GM23338 (cell line): ENCODE data around the gene ZNF214. TPM values are rescaled to one million over a fixed set of nuclear protein-coding genes. Genes with fewer than 3 reads are reported as not detected.

Experiments used
- ATAC-seq: fragments of 200-7000 bp; cut with Tn5 transposase; 3 replicates; pipeline ENCODE4 v1.9.1; 2020
- DNase-seq: peaks from one replicate; pipeline ENCODE4 v3.0.0-alpha.2; 2015; ENCODE audit warnings: low spot score
- H2AFZ ChIP-seq: fragments of 200-600 bp; sonication (generic); 2 replicates; pipeline ENCODE4 v1.8.0; 2016; ENCODE audit warnings: antibody characterized with exemption, mild to moderate bottlenecking, moderate library complexity
- H3F3A ChIP-seq: fragments of 200-600 bp; sonication (generic); replicated peaks from 2 replicates; pipeline ENCODE4 v1.8.0; 2017; ENCODE audit warnings: antibody characterized with exemption, mixed run types, low read depth
- H3K27ac ChIP-seq: fragments of 200-600 bp; sonication (generic); 2 replicates; pipeline ENCODE4 v1.6.1; 2016; ENCODE audit warnings: low read depth
- H3K27me3 ChIP-seq: fragments of 200-600 bp; sonication (generic); 2 replicates; pipeline ENCODE4 v1.8.0; 2016; ENCODE audit warnings: mild to moderate bottlenecking, mixed run types, moderate library complexity; ENCODE audit not compliant: insufficient read depth
- H3K36me3 ChIP-seq: fragments of 200-600 bp; sonication (generic); 2 replicates; pipeline ENCODE4 v1.8.0; 2016; ENCODE audit warnings: mild to moderate bottlenecking; ENCODE audit not compliant: insufficient read depth
- H3K4me1 ChIP-seq: fragments of 200-600 bp; sonication (generic); 2 replicates; pipeline ENCODE4 v1.8.0; 2016; ENCODE audit warnings: mild to moderate bottlenecking, moderate library complexity; ENCODE audit not compliant: insufficient read depth
- H3K4me2 ChIP-seq: fragments of 200-600 bp; sonication (generic); 2 replicates; pipeline ENCODE4 v1.7.1; 2017; ENCODE audit warnings: mixed run types
- H3K4me3 ChIP-seq: fragments of 200-600 bp; sonication (generic); 2 replicates; pipeline ENCODE4 v1.6.1; 2016; ENCODE audit warnings: mixed run types
- H3K79me2 ChIP-seq: fragments of 200-600 bp; sonication (generic); replicated peaks from 2 replicates; pipeline ENCODE4 v1.8.0; 2017; ENCODE audit warnings: mild to moderate bottlenecking; ENCODE audit not compliant: insufficient read depth
- H3K9me2 ChIP-seq: fragments of 200-600 bp; sonication (generic); 2 replicates; pipeline ENCODE4 v1.8.0; 2017; ENCODE audit not compliant: insufficient read depth
- H4K20me1 ChIP-seq: fragments of 200-600 bp; sonication (generic); replicated peaks from 2 replicates; pipeline ENCODE4 v1.8.0; 2017; ENCODE audit warnings: mild to moderate bottlenecking; ENCODE audit not compliant: insufficient read depth
- H3K27ac Mint-ChIP-seq: 2 replicates; pipeline ENCODE4 v1.8.0; 2020; ENCODE audit warnings: inconsistent platforms, mild to moderate bottlenecking, moderate library complexity, mixed read lengths
- H3K27me3 Mint-ChIP-seq: 3 replicates; pipeline ENCODE4 v1.8.0; 2022; ENCODE audit warnings: low read depth, mild to moderate bottlenecking, moderate library complexity, mixed read lengths, inconsistent platforms; ENCODE audit not compliant: insufficient read depth, poor library complexity
- H3K36me3 Mint-ChIP-seq: 3 replicates; pipeline ENCODE4 v1.8.0; 2021; ENCODE audit warnings: low read depth, mild to moderate bottlenecking, inconsistent platforms, moderate library complexity, mixed read lengths
- H3K4me1 Mint-ChIP-seq: 3 replicates; pipeline ENCODE4 v1.8.0; 2020; ENCODE audit warnings: mild to moderate bottlenecking, inconsistent platforms, mixed read lengths
- H3K4me3 Mint-ChIP-seq: 3 replicates; pipeline ENCODE4 v1.8.0; 2021; ENCODE audit warnings: moderate library complexity, mild to moderate bottlenecking, inconsistent platforms, mixed read lengths
- H3K9me3 Mint-ChIP-seq: 3 replicates; pipeline ENCODE4 v1.8.0; 2020; ENCODE audit warnings: moderate library complexity, mild to moderate bottlenecking, inconsistent platforms, mixed read lengths
- CREB1 ChIP-seq: fragments of 250-450 bp; sonication (Bioruptor Pico); IDR thresholded peaks from 2 replicates; pipeline ENCODE4 v1.5.0; 2020; ENCODE audit warnings: low read depth, mild to moderate bottlenecking, moderate library complexity
- ETS1 ChIP-seq: IDR thresholded peaks from 2 replicates; pipeline ENCODE4 v1.6.1; 2016; ENCODE audit warnings: antibody characterized with exemption
- EZH2 ChIP-seq: fragments of 200-600 bp; sonication (generic); IDR thresholded peaks from one replicate; pipeline ENCODE4 v1.8.0; 2017; ENCODE audit warnings: antibody characterized with exemption, mild to moderate bottlenecking, low read depth; ENCODE audit not compliant: unreplicated experiment
- EZH2phosphoT487 ChIP-seq: fragments of 200-600 bp; sonication (generic); IDR thresholded peaks from one replicate; pipeline ENCODE4 v1.8.1; 2018; ENCODE audit warnings: antibody characterized with exemption; ENCODE audit not compliant: unreplicated experiment
- JUNB ChIP-seq: IDR thresholded peaks from one replicate; pipeline ENCODE4 v1.6.1; 2016; ENCODE audit warnings: antibody characterized with exemption; ENCODE audit not compliant: unreplicated experiment
- NANOG ChIP-seq: IDR thresholded peaks from 2 replicates; pipeline ENCODE4 v1.6.1; 2016; ENCODE audit warnings: antibody characterized with exemption, borderline replicate concordance
- POLR2AphosphoS5 ChIP-seq: IDR thresholded peaks from 2 replicates; pipeline ENCODE4 v1.6.1; 2016; ENCODE audit warnings: antibody characterized with exemption, low read depth
- STAT1 ChIP-seq: IDR thresholded peaks from one replicate; pipeline ENCODE4 v1.6.1; 2016; ENCODE audit warnings: antibody characterized with exemption; ENCODE audit not compliant: unreplicated experiment
- ZNF114 ChIP-seq: fragments of 250-450 bp; sonication (Bioruptor Pico); IDR thresholded peaks from 2 replicates; pipeline ENCODE4 v1.5.0; 2020; ENCODE audit warnings: mild to moderate bottlenecking, moderate library complexity
- ZNF331 ChIP-seq: fragments of 250-450 bp; sonication (Bioruptor Pico); IDR thresholded peaks from 2 replicates; pipeline ENCODE4 v1.5.0; 2020; ENCODE audit warnings: low read depth, mild to moderate bottlenecking, moderate library complexity
- polyA plus RNA-seq: library from polyadenylated mRNA; unstranded; fragments of >200 nt; fragmentation: Nextera tagmentation; extraction: Ambion mirVana; gene quantifications from 2 replicates; pipeline ENCODE4 v1.2.1, GENCODE V29; 2016
- total RNA-seq: library from RNA; depleted of rRNA; stranded (reverse); fragments of >200 nt; shearing (Covaris generic); gene quantifications from 2 replicates; pipeline ENCODE4 v1.2.3, GENCODE V29; 2014
- TF ChIP-seq, protein P1 (sequence below): fragments of 250-450 bp; sonication (Bioruptor Pico); IDR thresholded peaks from 2 replicates; pipeline ENCODE4 v1.5.0; 2020; ENCODE audit warnings: mild to moderate bottlenecking, moderate library complexity
- TF ChIP-seq, protein P2 (sequence below): IDR thresholded peaks from one replicate; pipeline ENCODE4 v1.6.1; 2018; ENCODE audit warnings: antibody characterized with exemption; ENCODE audit not compliant: unreplicated experiment

Gene ZNF214
- total and polyA plus RNA-seq, 2 experiments from 2014 or later: 2.4 to 4.3 TPM

- TF ChIP-seq ETS1: no peak
- TF ChIP-seq CREB1 (CRISPR knock-in tag): no peak
- TF ChIP-seq ZNF331 (CRISPR knock-in tag): no peak
These were observed 28.9 kb downstream of the ZNF214 start (continued) for GRCh38 chr11:6991227-6991626.

DNA sequence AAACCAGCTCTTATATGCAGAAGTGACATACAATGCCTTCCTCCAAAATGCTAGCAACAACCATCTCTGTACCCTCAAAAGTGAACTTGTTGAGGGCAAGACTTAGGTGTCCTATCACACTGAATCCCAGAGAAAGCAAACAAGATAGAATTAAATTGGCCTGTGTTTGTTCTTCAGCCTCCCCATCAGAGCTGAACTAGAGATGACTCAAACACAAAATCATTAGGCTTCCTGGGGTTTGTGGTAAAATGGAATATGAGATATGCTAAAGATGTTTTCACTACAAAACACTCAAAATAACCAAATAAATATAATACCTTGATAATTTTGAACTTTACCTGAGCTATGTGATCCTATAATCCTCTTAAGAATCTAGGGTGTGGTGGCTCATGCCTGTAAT lies 31.6 kb downstream of the ZNF214 start:
- Mint-ChIP-seq H3K9me3 (no peaks in the 10 kb centered on the region), H3K36me3 (peaks cover 5% of the 10 kb centered on the region; the same call in 1 of the 3 replicates), H3K4me1 (no peaks in the 10 kb centered on the region; the same call in 2 of the 3 replicates), H3K4me3 (no peak overlapping the region), H3K27ac (no peak overlapping the region), H3K27me3 (no peaks in the 10 kb centered on the region)
- Histone ChIP-seq H3F3A (no peaks in the 10 kb centered on the region), H3K4me1 (no peaks in the 10 kb centered on the region), H4K20me1 (no peaks in the 10 kb centered on the region), H2AFZ (no peak overlapping the region), H3K4me2 (no peak overlapping the region), H3K27ac (no peak overlapping the region), H3K27me3 (no peaks in the 10 kb centered on the region), H3K9me2 (no peaks in the 10 kb centered on the region), H3K4me3 (no peak overlapping the region), H3K79me2 (no peaks in the 10 kb centered on the region), H3K36me3 (no peaks in the 10 kb centered on the region)
- DNase-seq: no peak
- ATAC-seq: no peak
- TF ChIP-seq NANOG: no peak
- TF ChIP-seq CREB1 (CRISPR knock-in tag): no peak
- TF ChIP-seq POLR2AphosphoS5: no peak
- TF ChIP-seq, protein P1, sequence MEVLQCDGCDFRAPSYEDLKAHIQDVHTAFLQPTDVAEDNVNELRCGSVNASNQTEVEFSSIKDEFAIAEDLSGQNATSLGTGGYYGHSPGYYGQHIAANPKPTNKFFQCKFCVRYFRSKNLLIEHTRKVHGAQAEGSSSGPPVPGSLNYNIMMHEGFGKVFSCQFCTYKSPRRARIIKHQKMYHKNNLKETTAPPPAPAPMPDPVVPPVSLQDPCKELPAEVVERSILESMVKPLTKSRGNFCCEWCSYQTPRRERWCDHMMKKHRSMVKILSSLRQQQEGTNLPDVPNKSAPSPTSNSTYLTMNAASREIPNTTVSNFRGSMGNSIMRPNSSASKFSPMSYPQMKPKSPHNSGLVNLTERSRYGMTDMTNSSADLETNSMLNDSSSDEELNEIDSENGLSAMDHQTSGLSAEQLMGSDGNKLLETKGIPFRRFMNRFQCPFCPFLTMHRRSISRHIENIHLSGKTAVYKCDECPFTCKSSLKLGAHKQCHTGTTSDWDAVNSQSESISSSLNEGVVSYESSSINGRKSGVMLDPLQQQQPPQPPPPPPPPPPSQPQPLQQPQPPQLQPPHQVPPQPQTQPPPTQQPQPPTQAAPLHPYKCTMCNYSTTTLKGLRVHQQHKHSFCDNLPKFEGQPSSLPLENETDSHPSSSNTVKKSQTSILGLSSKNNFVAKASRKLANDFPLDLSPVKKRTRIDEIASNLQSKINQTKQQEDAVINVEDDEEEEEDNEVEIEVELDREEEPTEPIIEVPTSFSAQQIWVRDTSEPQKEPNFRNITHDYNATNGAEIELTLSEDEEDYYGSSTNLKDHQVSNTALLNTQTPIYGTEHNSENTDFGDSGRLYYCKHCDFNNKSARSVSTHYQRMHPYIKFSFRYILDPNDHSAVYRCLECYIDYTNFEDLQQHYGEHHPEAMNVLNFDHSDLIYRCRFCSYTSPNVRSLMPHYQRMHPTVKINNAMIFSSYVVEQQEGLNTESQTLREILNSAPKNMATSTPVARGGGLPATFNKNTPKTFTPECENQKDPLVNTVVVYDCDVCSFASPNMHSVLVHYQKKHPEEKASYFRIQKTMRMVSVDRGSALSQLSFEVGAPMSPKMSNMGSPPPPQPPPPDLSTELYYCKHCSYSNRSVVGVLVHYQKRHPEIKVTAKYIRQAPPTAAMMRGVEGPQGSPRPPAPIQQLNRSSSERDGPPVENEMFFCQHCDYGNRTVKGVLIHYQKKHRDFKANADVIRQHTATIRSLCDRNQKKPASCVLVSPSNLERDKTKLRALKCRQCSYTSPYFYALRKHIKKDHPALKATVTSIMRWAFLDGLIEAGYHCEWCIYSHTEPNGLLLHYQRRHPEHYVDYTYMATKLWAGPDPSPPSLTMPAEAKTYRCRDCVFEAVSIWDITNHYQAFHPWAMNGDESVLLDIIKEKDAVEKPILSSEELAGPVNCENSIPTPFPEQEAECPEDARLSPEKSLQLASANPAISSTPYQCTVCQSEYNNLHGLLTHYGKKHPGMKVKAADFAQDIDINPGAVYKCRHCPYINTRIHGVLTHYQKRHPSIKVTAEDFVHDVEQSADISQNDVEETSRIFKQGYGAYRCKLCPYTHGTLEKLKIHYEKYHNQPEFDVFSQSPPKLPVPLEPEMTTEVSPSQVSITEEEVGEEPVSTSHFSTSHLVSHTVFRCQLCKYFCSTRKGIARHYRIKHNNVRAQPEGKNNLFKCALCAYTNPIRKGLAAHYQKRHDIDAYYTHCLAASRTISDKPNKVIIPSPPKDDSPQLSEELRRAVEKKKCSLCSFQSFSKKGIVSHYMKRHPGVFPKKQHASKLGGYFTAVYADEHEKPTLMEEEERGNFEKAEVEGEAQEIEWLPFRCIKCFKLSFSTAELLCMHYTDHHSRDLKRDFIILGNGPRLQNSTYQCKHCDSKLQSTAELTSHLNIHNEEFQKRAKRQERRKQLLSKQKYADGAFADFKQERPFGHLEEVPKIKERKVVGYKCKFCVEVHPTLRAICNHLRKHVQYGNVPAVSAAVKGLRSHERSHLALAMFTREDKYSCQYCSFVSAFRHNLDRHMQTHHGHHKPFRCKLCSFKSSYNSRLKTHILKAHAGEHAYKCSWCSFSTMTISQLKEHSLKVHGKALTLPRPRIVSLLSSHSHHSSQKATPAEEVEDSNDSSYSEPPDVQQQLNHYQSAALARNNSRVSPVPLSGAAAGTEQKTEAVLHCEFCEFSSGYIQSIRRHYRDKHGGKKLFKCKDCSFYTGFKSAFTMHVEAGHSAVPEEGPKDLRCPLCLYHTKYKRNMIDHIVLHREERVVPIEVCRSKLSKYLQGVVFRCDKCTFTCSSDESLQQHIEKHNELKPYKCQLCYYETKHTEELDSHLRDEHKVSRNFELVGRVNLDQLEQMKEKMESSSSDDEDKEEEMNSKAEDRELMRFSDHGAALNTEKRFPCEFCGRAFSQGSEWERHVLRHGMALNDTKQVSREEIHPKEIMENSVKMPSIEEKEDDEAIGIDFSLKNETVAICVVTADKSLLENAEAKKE (CRISPR knock-in tag): no peak
- TF ChIP-seq ZNF331 (CRISPR knock-in tag): no peak
- no peak for TF ChIP-seq ZNF114
- no peak for TF ChIP-seq EZH2phosphoT487
- TF ChIP-seq EZH2: no peak
- TF ChIP-seq, protein P2, sequence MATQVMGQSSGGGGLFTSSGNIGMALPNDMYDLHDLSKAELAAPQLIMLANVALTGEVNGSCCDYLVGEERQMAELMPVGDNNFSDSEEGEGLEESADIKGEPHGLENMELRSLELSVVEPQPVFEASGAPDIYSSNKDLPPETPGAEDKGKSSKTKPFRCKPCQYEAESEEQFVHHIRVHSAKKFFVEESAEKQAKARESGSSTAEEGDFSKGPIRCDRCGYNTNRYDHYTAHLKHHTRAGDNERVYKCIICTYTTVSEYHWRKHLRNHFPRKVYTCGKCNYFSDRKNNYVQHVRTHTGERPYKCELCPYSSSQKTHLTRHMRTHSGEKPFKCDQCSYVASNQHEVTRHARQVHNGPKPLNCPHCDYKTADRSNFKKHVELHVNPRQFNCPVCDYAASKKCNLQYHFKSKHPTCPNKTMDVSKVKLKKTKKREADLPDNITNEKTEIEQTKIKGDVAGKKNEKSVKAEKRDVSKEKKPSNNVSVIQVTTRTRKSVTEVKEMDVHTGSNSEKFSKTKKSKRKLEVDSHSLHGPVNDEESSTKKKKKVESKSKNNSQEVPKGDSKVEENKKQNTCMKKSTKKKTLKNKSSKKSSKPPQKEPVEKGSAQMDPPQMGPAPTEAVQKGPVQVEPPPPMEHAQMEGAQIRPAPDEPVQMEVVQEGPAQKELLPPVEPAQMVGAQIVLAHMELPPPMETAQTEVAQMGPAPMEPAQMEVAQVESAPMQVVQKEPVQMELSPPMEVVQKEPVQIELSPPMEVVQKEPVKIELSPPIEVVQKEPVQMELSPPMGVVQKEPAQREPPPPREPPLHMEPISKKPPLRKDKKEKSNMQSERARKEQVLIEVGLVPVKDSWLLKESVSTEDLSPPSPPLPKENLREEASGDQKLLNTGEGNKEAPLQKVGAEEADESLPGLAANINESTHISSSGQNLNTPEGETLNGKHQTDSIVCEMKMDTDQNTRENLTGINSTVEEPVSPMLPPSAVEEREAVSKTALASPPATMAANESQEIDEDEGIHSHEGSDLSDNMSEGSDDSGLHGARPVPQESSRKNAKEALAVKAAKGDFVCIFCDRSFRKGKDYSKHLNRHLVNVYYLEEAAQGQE: no peak
- no peak for TF ChIP-seq STAT1
- no peak for TF ChIP-seq ETS1
- TF ChIP-seq JUNB: no peak
